HG03196 (cell line): ENCODE measurements around the gene AAK1.
"Not testable (repeated sequence)": the region's sequence is repeated elsewhere in the genome, so short reads cannot be mapped to it uniquely, and the experiment has no call there.

Experiments
- ATAC-seq: cut with Tn5 transposase; IDR thresholded peaks from one replicate; pipeline ENCODE4 v1.9.1; 2021; ENCODE audit not compliant: unreplicated experiment

The AAK1 gene

GRCh38 chr2:69576880-69577279 lies 66.7 kb downstream of the AAK1 start:
- ATAC-seq, result no peak

DNA sequence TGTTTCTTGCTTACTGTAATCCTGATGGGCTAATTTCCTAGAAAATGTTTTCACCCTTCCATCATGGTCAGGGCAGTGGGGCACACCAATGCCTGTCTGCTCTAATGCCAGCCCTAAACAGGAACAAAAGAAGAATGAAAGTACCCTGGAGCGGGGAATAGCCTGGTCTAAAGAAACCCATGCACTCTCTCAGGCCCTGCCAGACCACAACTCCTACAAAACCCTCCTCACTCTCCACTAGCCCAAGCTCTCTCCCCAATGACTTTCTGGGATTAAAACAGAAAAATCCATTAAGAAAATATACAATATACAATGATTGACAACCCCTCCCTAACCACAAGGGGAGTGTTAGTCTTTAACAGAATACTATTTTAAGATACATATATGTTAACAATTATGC lies 67.6 kb downstream of the AAK1 start:
- ATAC-seq, result no peak

DNA sequence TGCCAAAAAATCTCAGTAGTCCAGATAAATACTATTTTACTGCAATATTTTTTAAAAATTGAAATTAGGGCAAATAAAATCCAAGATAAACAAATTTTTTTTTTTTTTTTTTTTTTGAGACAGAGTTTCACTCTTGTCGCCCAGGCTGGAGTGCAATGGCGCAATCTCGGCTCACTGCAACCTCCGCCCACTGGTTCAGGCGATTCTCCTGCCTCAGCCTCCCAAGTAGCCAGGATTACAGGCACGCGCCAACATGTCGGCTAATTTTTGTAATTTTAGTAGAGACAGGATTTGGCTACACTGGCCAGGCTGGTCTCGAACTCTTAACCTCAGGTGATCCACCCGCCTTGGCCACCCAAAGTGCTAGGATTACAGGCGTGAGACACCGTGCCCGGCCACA lies 68.2 kb downstream of the AAK1 start:
- not testable (repeated sequence) for ATAC-seq

DNA sequence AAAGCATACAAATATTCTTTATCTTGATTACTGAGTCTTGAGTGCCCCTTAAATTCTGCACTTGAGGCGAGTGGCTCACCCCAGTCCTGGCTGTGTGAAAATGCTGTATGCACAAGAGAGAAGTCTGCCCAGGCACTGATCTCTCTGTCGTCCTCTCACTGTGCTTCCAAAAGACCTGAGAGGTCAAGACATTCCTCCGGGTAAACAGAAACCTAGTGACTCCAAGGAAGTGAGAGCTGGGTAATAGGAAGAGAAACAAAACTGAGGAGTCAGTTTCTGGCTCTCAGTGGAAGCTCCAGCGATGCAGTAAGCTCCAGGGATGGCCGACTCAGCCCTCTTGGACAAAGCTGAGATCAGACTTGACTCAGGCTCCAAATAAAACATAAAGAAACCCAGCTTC lies 70.9 kb downstream of the AAK1 start:
- ATAC-seq, result no peak

- no peak for ATAC-seq
Observed at GRCh38 chr2:69571189-69571588, 72.3 kb downstream of the AAK1 start.

- ATAC-seq, result no peak
Observed at GRCh38 chr2:69570474-69570873, 73.1 kb downstream of the AAK1 start.

DNA sequence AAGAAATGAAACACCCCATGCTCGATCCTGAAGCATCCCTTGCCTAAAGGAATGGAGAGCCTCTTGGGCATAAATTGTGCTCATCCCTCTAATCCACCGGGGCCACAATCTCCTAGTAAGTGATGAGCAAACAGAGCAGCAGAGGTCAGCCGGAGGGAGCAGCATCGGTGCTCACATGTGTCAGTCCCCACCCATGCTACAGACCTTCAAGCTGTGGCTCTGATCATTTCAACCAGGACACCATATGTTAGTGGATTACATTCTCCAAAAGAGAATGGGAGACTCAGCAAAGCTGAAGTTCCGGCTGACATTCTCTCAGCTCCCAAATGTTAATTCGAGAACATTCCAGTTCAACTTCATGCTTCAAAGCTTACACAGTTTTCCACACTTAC lies 75.6 kb downstream of the AAK1 start:
- ATAC-seq, result no peak

DNA sequence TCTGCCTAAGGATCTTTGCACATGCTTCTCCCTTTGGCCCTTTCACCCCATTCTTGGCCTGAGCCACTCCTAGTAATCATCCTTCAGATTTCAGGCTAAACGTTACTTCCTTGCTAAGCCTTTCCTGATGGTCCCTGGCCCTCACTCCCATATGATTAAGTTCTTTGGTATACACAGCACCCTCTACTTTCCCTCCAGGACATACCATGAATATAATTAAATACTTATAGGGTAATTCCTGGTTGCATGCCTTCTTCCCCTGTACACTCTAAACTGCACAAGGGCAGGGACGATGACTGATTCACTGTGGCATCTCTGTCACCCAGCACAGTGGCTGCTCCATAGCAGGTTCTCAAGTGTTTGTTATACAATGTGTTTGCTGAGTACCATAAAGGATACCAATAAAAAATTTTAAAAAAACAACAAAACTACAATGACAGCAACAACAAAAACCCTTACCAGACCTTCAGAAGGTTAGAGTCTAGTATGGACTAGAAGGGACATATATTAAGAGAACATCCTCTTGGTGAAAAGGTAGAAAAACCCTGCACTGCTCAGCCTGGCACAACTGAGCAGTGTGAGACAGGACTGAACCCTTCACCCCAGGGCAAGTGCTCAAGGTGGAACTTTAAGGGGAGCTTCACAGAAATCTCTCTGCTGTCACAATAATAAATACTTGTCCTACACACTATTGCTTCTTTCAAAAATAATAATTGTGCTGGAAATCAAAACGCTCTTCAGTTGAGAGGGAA lies 76.2 kb downstream of the AAK1 start:
- ATAC-seq, result no peak

- no peak for ATAC-seq
Observed at GRCh38 chr2:69566669-69567068, 76.9 kb downstream of the AAK1 start.

DNA sequence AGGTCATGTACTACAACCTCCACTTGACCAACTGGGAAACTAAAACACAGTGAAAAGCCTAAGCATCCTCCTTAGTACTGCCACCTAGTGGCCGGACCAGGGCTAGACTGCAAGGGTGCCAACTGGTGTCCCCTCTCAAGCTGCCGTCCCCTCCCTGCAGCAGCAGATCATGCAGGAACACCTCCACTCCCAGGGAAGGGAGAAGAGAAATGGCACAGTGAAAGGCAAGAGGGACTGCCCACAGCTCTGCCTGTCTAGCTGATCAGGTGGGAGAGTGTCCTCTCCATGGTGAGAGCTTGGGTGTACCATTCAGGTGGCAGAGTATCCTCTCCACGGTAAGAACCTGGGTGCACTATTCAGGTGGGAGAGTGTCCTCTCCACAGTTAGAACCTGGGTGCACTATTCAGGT lies 78.1 kb downstream of the AAK1 start:
- no peak for ATAC-seq

- ATAC-seq, result no peak
Observed at GRCh38 chr2:69564604-69565003, 78.9 kb downstream of the AAK1 start.

DNA sequence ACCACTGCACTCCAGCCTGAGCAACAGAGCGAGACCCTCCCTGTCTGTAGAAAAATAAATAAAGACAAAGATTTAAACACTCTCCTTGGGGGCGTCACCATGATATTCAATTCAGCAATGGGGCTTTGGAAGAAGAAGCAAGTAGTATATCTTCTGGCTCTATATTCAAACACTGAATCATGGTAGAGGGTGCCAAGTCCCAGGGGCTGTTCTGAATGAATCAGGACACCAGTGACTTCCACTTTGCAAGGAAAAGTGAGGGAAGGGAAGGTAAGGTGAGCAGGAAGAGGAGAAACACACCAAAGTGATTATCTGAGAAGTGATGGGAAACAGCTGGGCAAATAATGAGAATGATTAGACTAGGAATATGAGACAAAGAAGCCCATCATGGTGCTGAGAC lies 80.5 kb downstream of the AAK1 start:
- ATAC-seq, result no peak

- no peak for ATAC-seq
Observed at GRCh38 chr2:69561101-69561500, 82.4 kb downstream of the AAK1 start.

DNA sequence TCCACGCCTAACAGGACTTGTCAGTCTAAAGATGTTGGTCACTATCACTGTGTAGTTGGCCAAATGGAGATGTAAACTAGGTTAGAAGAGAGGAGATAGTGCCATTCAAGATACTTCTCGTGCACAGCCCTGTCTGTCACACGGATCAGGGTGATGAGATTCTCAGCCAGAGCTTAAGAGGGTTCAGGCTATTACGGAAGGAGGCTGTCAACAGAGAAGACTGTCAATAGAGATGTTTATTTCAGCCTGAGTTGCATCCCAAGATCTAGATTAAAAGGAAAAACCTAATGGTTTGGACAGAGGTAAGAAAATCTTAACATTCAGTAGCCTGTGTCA lies 83.4 kb downstream of the AAK1 start:
- no peak for ATAC-seq

GRCh38 chr2:69559442-69560146 lies 83.9 kb downstream of the AAK1 start:
- ATAC-seq, result peak; percentile 62

GRCh38 chr2:69556008-69556407 lies 87.5 kb downstream of the AAK1 start:
- no peak for ATAC-seq

GRCh38 chr2:69554981-69555380 lies 88.6 kb downstream of the AAK1 start:
- ATAC-seq, result no peak

- ATAC-seq, result no peak
Observed at GRCh38 chr2:69554568-69554967, 89.0 kb downstream of the AAK1 start.

DNA sequence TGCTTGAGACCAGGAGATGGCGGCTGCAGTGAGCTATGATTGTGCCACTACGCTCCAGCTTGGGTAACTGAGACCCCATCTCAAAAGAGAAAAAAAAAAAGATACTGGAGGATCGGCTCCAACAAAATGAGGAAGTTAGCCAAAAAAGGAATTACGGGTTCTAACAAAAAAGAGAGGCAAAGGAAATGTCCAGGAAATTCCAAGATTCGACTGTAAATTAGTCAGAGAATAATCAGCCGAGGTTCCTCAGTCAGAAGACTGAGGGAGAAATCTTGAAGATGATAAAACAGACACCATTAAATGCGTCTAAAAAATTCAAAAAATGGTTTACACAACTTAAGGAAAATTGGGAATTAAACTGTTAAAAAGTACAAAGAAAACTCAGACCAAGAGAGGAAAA lies 89.5 kb downstream of the AAK1 start:
- ATAC-seq, result no peak

GRCh38 chr2:69550511-69550910 lies 93.0 kb downstream of the AAK1 start:
- ATAC-seq, result not testable (repeated sequence)

DNA sequence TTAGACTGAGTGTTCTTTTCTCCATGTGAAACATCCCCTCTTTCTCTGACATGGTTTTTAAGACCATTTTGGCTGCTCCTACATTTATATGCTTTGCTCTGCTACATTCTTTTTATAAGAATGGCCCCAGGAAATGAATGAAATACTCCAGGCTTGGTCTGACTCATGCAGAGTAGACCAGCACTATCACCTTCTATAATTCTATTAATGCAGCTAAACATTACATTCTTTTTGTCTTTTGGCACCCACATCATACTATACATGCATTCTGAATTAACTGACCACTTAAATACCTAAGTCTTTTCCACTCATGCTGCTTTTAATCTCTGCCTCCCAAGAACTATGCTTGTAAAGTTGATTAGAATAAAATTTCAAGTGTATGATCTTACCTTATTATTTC lies 94.1 kb downstream of the AAK1 start:
- no peak for ATAC-seq

DNA sequence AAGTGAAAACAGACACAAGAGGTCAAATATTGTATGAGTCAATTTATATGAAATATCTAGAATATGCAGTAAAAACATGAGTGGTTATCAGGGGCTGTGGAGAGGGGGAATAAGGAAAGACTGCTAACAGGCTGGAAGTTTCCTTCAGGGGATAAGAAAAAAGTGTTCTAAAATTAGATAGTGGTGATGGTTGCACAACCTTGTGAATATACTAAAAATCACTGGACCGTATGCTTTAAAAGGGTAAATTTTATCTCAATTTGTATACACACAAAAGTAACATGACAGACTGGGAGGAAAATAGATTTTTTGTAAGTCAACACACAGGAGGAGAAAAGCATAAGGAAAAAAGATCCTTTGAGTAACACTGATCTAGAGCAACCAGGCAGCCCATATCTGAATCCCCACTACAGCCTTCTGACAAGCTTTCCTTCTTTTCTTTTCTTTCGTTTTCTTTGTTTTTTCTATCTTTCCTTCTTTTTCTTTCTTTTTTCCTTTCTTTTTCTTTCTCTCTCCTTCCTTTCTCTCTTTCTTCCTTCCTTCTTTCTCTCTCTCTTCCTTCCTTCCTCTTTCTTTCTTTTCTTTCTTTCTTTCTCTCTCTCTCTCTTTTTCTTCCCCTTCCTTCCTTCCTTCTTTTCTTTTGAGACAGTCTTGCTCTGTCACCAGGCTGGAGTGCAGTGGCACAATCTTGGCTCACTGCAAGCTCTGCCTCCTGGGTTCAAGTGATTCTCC lies 95.4 kb downstream of the AAK1 start:
- no peak for ATAC-seq
